ENCODE measurements around the gene VPS9D1. TPM values are rescaled to one million over a fixed set of nuclear protein-coding genes. Genes with fewer than 3 reads are reported as not detected.

VPS9D1 gene
- polyA plus RNA-seq, 1 experiment, result 15.6 TPM

GRCh38 chr16:89761304-89761922, 40.7 kb upstream of the VPS9D1 start:
- no peak for DNase-seq (ENCODE audit: low read depth)
- H3K36me3 ChIP-seq (ENCODE audit: control insufficient read depth, insufficient read depth, low read length), result no peaks in the 10 kb centered on the region; the same call in 1 of the 2 replicates
- no peak overlapping the region for H3K4me3 ChIP-seq (ENCODE audit: low read depth, low read length)
- ChIA-PET CTCF (interaction anchor here (0.8 to 2.0 kb wide), 3 partner anchors 10 to 100 kb away, joined by 3 to 6 read pairs (median 3); no protein-coding TSS in a partner anchor), POLR2A (interaction anchor here (0.7 kb wide), 1 partner anchor 103 kb away, joined by 4 read pairs; no protein-coding TSS in a partner anchor)
- H3K27me3 ChIP-seq (ENCODE audit: control insufficient read depth, insufficient read depth, low read length), result no peaks in the 10 kb centered on the region; the same call in 1 of the 2 replicates
- no peak for TF ChIP-seq CTCF (IDR thresholded peaks at IDR 0.05; ENCODE audit: insufficient read depth, low read depth, low read length)

- H3K27me3 ChIP-seq (ENCODE audit: control insufficient read depth, insufficient read depth, low read length), result no peaks in the 10 kb centered on the region; the same call in 1 of the 2 replicates
- no peaks in the 10 kb centered on the region; the same call in 1 of the 2 replicates for H3K36me3 ChIP-seq (ENCODE audit: control insufficient read depth, insufficient read depth, low read length)
- POLR2A ChIA-PET, result no interaction called here
- TF ChIP-seq CTCF (IDR thresholded peaks at IDR 0.05; ENCODE audit: insufficient read depth, low read depth, low read length), result no peak
- DNase-seq (ENCODE audit: low read depth), result no peak
- H3K4me3 ChIP-seq (ENCODE audit: low read depth, low read length), result no peak overlapping the region
- CTCF ChIA-PET, result no interaction called here
Measured at GRCh38 chr16:89759746-89760340, 39.1 kb upstream of the VPS9D1 start.

- CTCF ChIA-PET, result interaction anchor here (1.2 to 8.2 kb wide), 2 partner anchors 12 to 111 kb away, joined by 3 to 59 read pairs; no protein-coding TSS in a partner anchor
- Histone ChIP-seq H3K27me3 (ENCODE audit: control insufficient read depth, insufficient read depth, low read length) (no peaks in the 10 kb centered on the region), H3K36me3 (ENCODE audit: control insufficient read depth, insufficient read depth, low read length) (peaks cover 1% of the 10 kb centered on the region), H3K4me3 (ENCODE audit: low read depth, low read length) (no peak overlapping the region)
- TF ChIP-seq CTCF (IDR thresholded peaks at IDR 0.05; ENCODE audit: insufficient read depth, low read depth, low read length), result no peak
- DNase-seq (ENCODE audit: low read depth), result no peak
- POLR2A ChIA-PET, result no interaction called here
Measured at GRCh38 chr16:89749637-89750036, 28.9 kb upstream of the VPS9D1 start.

- H3K36me3 ChIP-seq (ENCODE audit: control insufficient read depth, insufficient read depth, low read length), result peaks cover 1% of the 10 kb centered on the region
- ChIA-PET CTCF (interaction anchor here (1.0 to 8.2 kb wide), 2 partner anchors 10 to 112 kb away, joined by 3 to 59 read pairs; no protein-coding TSS in a partner anchor), POLR2A (no interaction called here)
- no peak for DNase-seq (ENCODE audit: low read depth)
- no peaks in the 10 kb centered on the region for H3K27me3 ChIP-seq (ENCODE audit: control insufficient read depth, insufficient read depth, low read length)
- TF ChIP-seq CTCF (IDR thresholded peaks at IDR 0.05; ENCODE audit: insufficient read depth, low read depth, low read length), result no peak
- no peak overlapping the region for H3K4me3 ChIP-seq (ENCODE audit: low read depth, low read length)
Measured at GRCh38 chr16:89748921-89749320, 28.2 kb upstream of the VPS9D1 start.

GRCh38 chr16:89748076-89748475, 27.4 kb upstream of the VPS9D1 start:
- ChIA-PET CTCF (interaction anchor here (2.2 kb wide), 1 partner anchor 113 kb away, joined by 9 read pairs; no protein-coding TSS in a partner anchor), POLR2A (no interaction called here)
- TF ChIP-seq CTCF (IDR thresholded peaks at IDR 0.05; ENCODE audit: insufficient read depth, low read depth, low read length), result no peak
- H3K4me3 ChIP-seq (ENCODE audit: low read depth, low read length), result no peak overlapping the region
- DNase-seq (ENCODE audit: low read depth), result no peak
- peaks cover 1% of the 10 kb centered on the region for H3K36me3 ChIP-seq (ENCODE audit: control insufficient read depth, insufficient read depth, low read length)
- no peaks in the 10 kb centered on the region for H3K27me3 ChIP-seq (ENCODE audit: control insufficient read depth, insufficient read depth, low read length)

Data from BJ (cell line).